ENCODE data around the gene PTTG1IP.

PTTG1IP gene

GRCh38 chr21:44799646-44800045 lies 73.8 kb downstream of the PTTG1IP start:
- DNase-seq = no peak
